Measurements from ENCODE around the gene WDR91.

Gene WDR91

GRCh38 chr7:135200821-135201331 is 10.4 kb downstream of the WDR91 start:
- DNase-seq (ENCODE audit: low spot score) (no peak), ATAC-seq (ENCODE audit: low read depth) (no peak)
- Histone ChIP-seq H3K27me3 (ENCODE audit: insufficient read depth, poor library complexity, severe bottlenecking) (no peaks in the 10 kb centered on the region), H3K36me3 (ENCODE audit: low read depth) (peaks cover 71% of the 10 kb centered on the region), H3K4me3 (ENCODE audit: severe bottlenecking) (no peak overlapping the region), H3K27ac (ENCODE audit: poor library complexity, severe bottlenecking) (no peak overlapping the region), H3K9me3 (ENCODE audit: severe bottlenecking) (no peaks in the 10 kb centered on the region), H3K4me1 (ENCODE audit: insufficient read depth, poor library complexity, severe bottlenecking) (peaks cover 11% of the 10 kb centered on the region)
- TF ChIP-seq CTCF (IDR thresholded peaks at IDR 0.05; ENCODE audit: poor library complexity, severe bottlenecking): no peak

GRCh38 chr7:135199439-135199838 is 11.9 kb downstream of the WDR91 start:
- Histone ChIP-seq H3K27me3 (ENCODE audit: insufficient read depth, poor library complexity, severe bottlenecking) (no peaks in the 10 kb centered on the region), H3K36me3 (ENCODE audit: low read depth) (peaks cover 74% of the 10 kb centered on the region), H3K4me3 (ENCODE audit: severe bottlenecking) (no peak overlapping the region), H3K4me1 (ENCODE audit: insufficient read depth, poor library complexity, severe bottlenecking) (peaks cover 9% of the 10 kb centered on the region), H3K27ac (ENCODE audit: poor library complexity, severe bottlenecking) (no peak overlapping the region), H3K9me3 (ENCODE audit: severe bottlenecking) (no peaks in the 10 kb centered on the region)
- no peak for TF ChIP-seq CTCF (IDR thresholded peaks at IDR 0.05; ENCODE audit: poor library complexity, severe bottlenecking)
- DNase-seq (ENCODE audit: low spot score) (no peak), ATAC-seq (ENCODE audit: low read depth) (no peak)

GRCh38 chr7:135197906-135198655 is 13.2 kb downstream of the WDR91 start:
- H3K4me3 ChIP-seq (ENCODE audit: severe bottlenecking): no peak overlapping the region
- TF ChIP-seq CTCF (IDR thresholded peaks at IDR 0.05; ENCODE audit: poor library complexity, severe bottlenecking): no peak
- no peak overlapping the region for H3K27ac ChIP-seq (ENCODE audit: poor library complexity, severe bottlenecking)
- no peak for DNase-seq (ENCODE audit: low spot score)
- H3K36me3 ChIP-seq (ENCODE audit: low read depth): peaks cover 66% of the 10 kb centered on the region
- no peak for ATAC-seq (ENCODE audit: low read depth)
- no peaks in the 10 kb centered on the region for H3K9me3 ChIP-seq (ENCODE audit: severe bottlenecking)
- peaks cover 10% of the 10 kb centered on the region for H3K4me1 ChIP-seq (ENCODE audit: insufficient read depth, poor library complexity, severe bottlenecking)
- no peaks in the 10 kb centered on the region for H3K27me3 ChIP-seq (ENCODE audit: insufficient read depth, poor library complexity, severe bottlenecking)

- no peak for TF ChIP-seq CTCF (IDR thresholded peaks at IDR 0.05; ENCODE audit: poor library complexity, severe bottlenecking)
- ATAC-seq (ENCODE audit: low read depth) (no peak), DNase-seq (ENCODE audit: low spot score) (no peak)
- Histone ChIP-seq H3K4me1 (ENCODE audit: insufficient read depth, poor library complexity, severe bottlenecking) (peaks cover 12% of the 10 kb centered on the region), H3K9me3 (ENCODE audit: severe bottlenecking) (no peaks in the 10 kb centered on the region), H3K4me3 (ENCODE audit: severe bottlenecking) (no peak overlapping the region), H3K36me3 (ENCODE audit: low read depth) (peaks cover 61% of the 10 kb centered on the region), H3K27ac (ENCODE audit: poor library complexity, severe bottlenecking) (no peak overlapping the region), H3K27me3 (ENCODE audit: insufficient read depth, poor library complexity, severe bottlenecking) (no peaks in the 10 kb centered on the region)
Measured at GRCh38 chr7:135197343-135197742, 14.0 kb downstream of the WDR91 start.

Measured in RWPE2 (cell line).